WTC11 (cell line): ENCODE results near the gene ACP3. TPM values are rescaled to one million over a fixed set of nuclear protein-coding genes. Genes with fewer than 3 reads are reported as not detected.

Experiments
- ATAC-seq: fragments of 200-7000 bp; cut with Tn5 transposase; 2 replicates; pipeline ENCODE4 v1.10.0; 2021; ENCODE audit warnings: mild to moderate bottlenecking, moderate library complexity
- CTCF ChIA-PET: fragments of 300-600 bp; sonication (Branson Sonifier 250); formaldehyde crosslinking; loops from one replicate; lab custom pipeline; 2021; ENCODE audit warnings: antibody characterized with exemption; lab: Charles Lee
- POLR2A ChIA-PET: fragments of 350-600 bp; sonication (Branson Sonifier 250); formaldehyde crosslinking; loops from one replicate; lab custom pipeline; 2021; ENCODE audit warnings: antibody characterized with exemption; lab: Charles Lee
- DNase-seq: peaks from one replicate; pipeline ENCODE4 v3.0.0; 2021; ENCODE audit warnings: low spot score
- H3K27ac Mint-ChIP-seq: 2 replicates; pipeline ENCODE4 v1.8.0; 2021; ENCODE audit warnings: mixed read lengths
- H3K27me3 Mint-ChIP-seq: 2 replicates; pipeline ENCODE4 v1.8.0; 2021; ENCODE audit warnings: low read depth, mild to moderate bottlenecking, moderate library complexity, mixed read lengths
- H3K36me3 Mint-ChIP-seq: 2 replicates; pipeline ENCODE4 v1.8.0; 2021; ENCODE audit warnings: mixed read lengths
- H3K4me1 Mint-ChIP-seq: 2 replicates; pipeline ENCODE4 v1.8.0; 2022; ENCODE audit warnings: mixed read lengths
- H3K4me3 Mint-ChIP-seq: 2 replicates; pipeline ENCODE4 v1.8.0; 2021; ENCODE audit warnings: mild to moderate bottlenecking, moderate library complexity, mixed read lengths
- H3K9me3 Mint-ChIP-seq: 2 replicates; pipeline ENCODE4 v1.8.0; 2021; ENCODE audit warnings: mixed read lengths
- KAT7 ChIP-seq: sonication (generic); formaldehyde crosslinking; IDR thresholded peaks from 2 replicates; pipeline ENCODE4 v1.8.1; 2023; ENCODE audit warnings: missing genetic modification reagents, mild to moderate bottlenecking, borderline replicate concordance
- NR2C2 ChIP-seq: sonication (generic); formaldehyde crosslinking; IDR thresholded peaks from 2 replicates; pipeline ENCODE4 v1.8.0; 2022; ENCODE audit warnings: mild to moderate bottlenecking, missing genetic modification reagents
- ZNF317 ChIP-seq: sonication (generic); formaldehyde crosslinking; IDR thresholded peaks from 2 replicates; pipeline ENCODE4 v1.8.1; 2023; ENCODE audit warnings: low read depth, mild to moderate bottlenecking, moderate library complexity, missing genetic modification reagents, borderline replicate concordance
- total RNA-seq: library from RNA; stranded (reverse); gene quantifications from 3 replicates; pipeline ENCODE4 v1.2.3, GENCODE V29; 2021
- TF ChIP-seq, protein P1 (sequence below): fragments of 200-600 bp; IDR thresholded peaks from 2 replicates; pipeline ENCODE4 v1.8.0; 2022; ENCODE audit warnings: antibody characterized with exemption
- TF ChIP-seq, protein P2 (sequence below): sonication (generic); formaldehyde crosslinking; IDR thresholded peaks from 2 replicates; pipeline ENCODE4 v1.8.1; 2022; ENCODE audit warnings: mild to moderate bottlenecking, moderate library complexity, missing genetic modification reagents
- TF ChIP-seq, protein P3 (sequence below): sonication (generic); formaldehyde crosslinking; IDR thresholded peaks from 2 replicates; pipeline ENCODE4 v1.8.0; 2022; ENCODE audit warnings: missing genetic modification reagents
- TF ChIP-seq, protein P4 (sequence below): fragments of 250-450 bp; sonication (Bioruptor Pico); IDR thresholded peaks from 2 replicates; pipeline ENCODE4 v1.9.0; 2021; ENCODE audit warnings: mild to moderate bottlenecking, borderline replicate concordance
- TF ChIP-seq, protein P5 (sequence below): fragments of 250-450 bp; sonication (Bioruptor Pico); IDR thresholded peaks from 2 replicates; pipeline ENCODE4 v1.9.0; 2021; ENCODE audit warnings: mild to moderate bottlenecking

Gene ACP3
- total RNA-seq, 1 experiment from 2014 or later: 2.5 TPM

DNA sequence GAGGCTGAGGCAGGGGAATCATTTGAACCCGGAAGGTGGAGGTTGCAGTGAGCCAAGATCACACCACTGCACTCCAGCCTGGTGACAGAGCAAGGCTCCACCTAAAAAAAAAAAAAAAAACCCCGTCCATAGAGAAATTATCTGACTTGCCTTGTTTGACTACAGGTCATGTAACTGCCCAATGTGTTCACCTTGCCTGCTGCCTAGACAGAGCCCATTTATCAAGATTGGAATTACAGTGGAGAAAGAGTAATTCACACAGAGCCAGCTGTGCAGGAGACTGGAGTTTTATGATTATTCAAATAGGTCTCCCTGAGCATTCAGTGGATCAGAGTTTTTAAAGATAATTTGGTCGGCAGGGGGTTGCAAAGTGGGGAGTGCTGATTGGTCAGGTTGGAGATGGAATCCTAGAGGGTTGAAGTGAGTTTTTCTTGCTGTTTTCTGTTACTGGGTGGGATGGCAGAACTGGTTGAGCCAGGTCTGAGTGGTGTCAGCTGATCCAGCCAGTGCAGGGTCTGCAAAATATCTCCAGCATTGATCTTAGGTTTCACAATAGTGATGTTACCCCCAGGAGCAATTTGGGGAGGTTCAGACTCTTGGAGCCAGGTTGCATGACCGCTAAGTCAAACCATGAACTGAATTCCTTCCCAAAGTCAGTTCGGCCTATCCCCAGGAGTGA is 40.8 kb upstream of the ACP3 start (continued):
- TF ChIP-seq, protein P1, sequence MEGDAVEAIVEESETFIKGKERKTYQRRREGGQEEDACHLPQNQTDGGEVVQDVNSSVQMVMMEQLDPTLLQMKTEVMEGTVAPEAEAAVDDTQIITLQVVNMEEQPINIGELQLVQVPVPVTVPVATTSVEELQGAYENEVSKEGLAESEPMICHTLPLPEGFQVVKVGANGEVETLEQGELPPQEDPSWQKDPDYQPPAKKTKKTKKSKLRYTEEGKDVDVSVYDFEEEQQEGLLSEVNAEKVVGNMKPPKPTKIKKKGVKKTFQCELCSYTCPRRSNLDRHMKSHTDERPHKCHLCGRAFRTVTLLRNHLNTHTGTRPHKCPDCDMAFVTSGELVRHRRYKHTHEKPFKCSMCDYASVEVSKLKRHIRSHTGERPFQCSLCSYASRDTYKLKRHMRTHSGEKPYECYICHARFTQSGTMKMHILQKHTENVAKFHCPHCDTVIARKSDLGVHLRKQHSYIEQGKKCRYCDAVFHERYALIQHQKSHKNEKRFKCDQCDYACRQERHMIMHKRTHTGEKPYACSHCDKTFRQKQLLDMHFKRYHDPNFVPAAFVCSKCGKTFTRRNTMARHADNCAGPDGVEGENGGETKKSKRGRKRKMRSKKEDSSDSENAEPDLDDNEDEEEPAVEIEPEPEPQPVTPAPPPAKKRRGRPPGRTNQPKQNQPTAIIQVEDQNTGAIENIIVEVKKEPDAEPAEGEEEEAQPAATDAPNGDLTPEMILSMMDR: no peak
- TF ChIP-seq, protein P2, sequence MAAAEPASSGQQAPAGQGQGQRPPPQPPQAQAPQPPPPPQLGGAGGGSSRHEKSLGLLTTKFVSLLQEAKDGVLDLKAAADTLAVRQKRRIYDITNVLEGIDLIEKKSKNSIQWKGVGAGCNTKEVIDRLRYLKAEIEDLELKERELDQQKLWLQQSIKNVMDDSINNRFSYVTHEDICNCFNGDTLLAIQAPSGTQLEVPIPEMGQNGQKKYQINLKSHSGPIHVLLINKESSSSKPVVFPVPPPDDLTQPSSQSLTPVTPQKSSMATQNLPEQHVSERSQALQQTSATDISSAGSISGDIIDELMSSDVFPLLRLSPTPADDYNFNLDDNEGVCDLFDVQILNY (CRISPR knock-in tag): no peak
- no peak for TF ChIP-seq ZNF317 (CRISPR knock-in tag)
- TF ChIP-seq KAT7: no peak

DNA sequence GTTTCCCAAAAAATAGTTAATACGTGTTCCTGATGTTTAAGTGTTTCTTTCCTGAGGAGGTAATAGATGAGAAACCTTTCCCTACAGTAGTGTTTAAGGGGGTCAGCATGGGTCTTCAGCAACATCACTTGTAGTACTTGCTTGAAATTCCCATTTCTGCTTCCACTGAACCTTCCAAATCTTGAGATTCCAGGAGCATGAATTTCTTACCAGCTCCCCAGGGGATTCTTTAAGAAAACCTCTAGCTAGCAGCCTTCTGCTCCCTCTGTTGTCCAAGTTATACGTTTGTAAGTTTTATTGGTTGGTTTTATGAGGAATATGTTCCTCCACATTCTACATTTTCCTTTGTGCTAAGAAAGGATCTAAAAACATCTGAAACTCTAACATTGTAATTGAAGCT is 38.2 kb upstream of the ACP3 start:
- Mint-ChIP-seq H3K27me3 (no peaks in the 10 kb centered on the region), H3K4me1 (peaks cover 14% of the 10 kb centered on the region), H3K4me3 (no peak overlapping the region), H3K9me3 (peaks cover 29% of the 10 kb centered on the region), H3K27ac (no peak overlapping the region), H3K36me3 (peaks cover 19% of the 10 kb centered on the region)
- DNase-seq (no peak), ATAC-seq (no peak)
- ChIA-PET CTCF (interaction anchor here (1.0 kb wide), 1 partner anchor 64 kb away, joined by 3 read pairs; no protein-coding TSS in a partner anchor), POLR2A (no interaction called here)
- TF ChIP-seq, protein P3, sequence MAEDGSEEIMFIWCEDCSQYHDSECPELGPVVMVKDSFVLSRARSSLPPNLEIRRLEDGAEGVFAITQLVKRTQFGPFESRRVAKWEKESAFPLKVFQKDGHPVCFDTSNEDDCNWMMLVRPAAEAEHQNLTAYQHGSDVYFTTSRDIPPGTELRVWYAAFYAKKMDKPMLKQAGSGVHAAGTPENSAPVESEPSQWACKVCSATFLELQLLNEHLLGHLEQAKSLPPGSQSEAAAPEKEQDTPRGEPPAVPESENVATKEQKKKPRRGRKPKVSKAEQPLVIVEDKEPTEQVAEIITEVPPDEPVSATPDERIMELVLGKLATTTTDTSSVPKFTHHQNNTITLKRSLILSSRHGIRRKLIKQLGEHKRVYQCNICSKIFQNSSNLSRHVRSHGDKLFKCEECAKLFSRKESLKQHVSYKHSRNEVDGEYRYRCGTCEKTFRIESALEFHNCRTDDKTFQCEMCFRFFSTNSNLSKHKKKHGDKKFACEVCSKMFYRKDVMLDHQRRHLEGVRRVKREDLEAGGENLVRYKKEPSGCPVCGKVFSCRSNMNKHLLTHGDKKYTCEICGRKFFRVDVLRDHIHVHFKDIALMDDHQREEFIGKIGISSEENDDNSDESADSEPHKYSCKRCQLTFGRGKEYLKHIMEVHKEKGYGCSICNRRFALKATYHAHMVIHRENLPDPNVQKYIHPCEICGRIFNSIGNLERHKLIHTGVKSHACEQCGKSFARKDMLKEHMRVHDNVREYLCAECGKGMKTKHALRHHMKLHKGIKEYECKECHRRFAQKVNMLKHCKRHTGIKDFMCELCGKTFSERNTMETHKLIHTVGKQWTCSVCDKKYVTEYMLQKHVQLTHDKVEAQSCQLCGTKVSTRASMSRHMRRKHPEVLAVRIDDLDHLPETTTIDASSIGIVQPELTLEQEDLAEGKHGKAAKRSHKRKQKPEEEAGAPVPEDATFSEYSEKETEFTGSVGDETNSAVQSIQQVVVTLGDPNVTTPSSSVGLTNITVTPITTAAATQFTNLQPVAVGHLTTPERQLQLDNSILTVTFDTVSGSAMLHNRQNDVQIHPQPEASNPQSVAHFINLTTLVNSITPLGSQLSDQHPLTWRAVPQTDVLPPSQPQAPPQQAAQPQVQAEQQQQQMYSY (CRISPR knock-in tag): no peak
- no peak for TF ChIP-seq NR2C2
- TF ChIP-seq, protein P4, sequence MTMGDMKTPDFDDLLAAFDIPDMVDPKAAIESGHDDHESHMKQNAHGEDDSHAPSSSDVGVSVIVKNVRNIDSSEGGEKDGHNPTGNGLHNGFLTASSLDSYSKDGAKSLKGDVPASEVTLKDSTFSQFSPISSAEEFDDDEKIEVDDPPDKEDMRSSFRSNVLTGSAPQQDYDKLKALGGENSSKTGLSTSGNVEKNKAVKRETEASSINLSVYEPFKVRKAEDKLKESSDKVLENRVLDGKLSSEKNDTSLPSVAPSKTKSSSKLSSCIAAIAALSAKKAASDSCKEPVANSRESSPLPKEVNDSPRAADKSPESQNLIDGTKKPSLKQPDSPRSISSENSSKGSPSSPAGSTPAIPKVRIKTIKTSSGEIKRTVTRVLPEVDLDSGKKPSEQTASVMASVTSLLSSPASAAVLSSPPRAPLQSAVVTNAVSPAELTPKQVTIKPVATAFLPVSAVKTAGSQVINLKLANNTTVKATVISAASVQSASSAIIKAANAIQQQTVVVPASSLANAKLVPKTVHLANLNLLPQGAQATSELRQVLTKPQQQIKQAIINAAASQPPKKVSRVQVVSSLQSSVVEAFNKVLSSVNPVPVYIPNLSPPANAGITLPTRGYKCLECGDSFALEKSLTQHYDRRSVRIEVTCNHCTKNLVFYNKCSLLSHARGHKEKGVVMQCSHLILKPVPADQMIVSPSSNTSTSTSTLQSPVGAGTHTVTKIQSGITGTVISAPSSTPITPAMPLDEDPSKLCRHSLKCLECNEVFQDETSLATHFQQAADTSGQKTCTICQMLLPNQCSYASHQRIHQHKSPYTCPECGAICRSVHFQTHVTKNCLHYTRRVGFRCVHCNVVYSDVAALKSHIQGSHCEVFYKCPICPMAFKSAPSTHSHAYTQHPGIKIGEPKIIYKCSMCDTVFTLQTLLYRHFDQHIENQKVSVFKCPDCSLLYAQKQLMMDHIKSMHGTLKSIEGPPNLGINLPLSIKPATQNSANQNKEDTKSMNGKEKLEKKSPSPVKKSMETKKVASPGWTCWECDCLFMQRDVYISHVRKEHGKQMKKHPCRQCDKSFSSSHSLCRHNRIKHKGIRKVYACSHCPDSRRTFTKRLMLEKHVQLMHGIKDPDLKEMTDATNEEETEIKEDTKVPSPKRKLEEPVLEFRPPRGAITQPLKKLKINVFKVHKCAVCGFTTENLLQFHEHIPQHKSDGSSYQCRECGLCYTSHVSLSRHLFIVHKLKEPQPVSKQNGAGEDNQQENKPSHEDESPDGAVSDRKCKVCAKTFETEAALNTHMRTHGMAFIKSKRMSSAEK (CRISPR knock-in tag): no peak
- TF ChIP-seq, protein P5, sequence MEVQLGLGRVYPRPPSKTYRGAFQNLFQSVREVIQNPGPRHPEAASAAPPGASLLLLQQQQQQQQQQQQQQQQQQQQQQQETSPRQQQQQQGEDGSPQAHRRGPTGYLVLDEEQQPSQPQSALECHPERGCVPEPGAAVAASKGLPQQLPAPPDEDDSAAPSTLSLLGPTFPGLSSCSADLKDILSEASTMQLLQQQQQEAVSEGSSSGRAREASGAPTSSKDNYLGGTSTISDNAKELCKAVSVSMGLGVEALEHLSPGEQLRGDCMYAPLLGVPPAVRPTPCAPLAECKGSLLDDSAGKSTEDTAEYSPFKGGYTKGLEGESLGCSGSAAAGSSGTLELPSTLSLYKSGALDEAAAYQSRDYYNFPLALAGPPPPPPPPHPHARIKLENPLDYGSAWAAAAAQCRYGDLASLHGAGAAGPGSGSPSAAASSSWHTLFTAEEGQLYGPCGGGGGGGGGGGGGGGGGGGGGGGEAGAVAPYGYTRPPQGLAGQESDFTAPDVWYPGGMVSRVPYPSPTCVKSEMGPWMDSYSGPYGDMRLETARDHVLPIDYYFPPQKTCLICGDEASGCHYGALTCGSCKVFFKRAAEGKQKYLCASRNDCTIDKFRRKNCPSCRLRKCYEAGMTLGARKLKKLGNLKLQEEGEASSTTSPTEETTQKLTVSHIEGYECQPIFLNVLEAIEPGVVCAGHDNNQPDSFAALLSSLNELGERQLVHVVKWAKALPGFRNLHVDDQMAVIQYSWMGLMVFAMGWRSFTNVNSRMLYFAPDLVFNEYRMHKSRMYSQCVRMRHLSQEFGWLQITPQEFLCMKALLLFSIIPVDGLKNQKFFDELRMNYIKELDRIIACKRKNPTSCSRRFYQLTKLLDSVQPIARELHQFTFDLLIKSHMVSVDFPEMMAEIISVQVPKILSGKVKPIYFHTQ (CRISPR knock-in tag): no peak
